Mesenchymal stem cell (in vitro differentiated cells and primary cell): Measurements from ENCODE around the gene NRAS.

ENCODE experiments used
- DNase-seq: peaks from one replicate; pipeline ENCODE4 v3.0.0-alpha.2; 2013
- H2AFZ ChIP-seq: one replicate; pipeline ENCODE4 v1.6.1; 2013; ENCODE audit warnings: low read depth, mild to moderate bottlenecking, control low read depth, inconsistent platforms, low read length, moderate library complexity
- H2AK5ac ChIP-seq: 2 replicates; pipeline ENCODE4 v1.6.1; 2013; ENCODE audit warnings: low read length, moderate library complexity, mild to moderate bottlenecking, inconsistent platforms; ENCODE audit not compliant: severe bottlenecking
- H2BK120ac ChIP-seq: one replicate; pipeline ENCODE4 v1.6.1; 2013; ENCODE audit warnings: low read depth, mild to moderate bottlenecking, inconsistent platforms, low read length, moderate library complexity
- H2BK12ac ChIP-seq, 2 experiments: one replicate each; pipeline ENCODE4 v1.6.1; 2013; ENCODE audit warnings: inconsistent platforms in 2 of 2, low read length in 2 of 2, mild to moderate bottlenecking in 2 of 2, moderate library complexity in 2 of 2, control low read depth in 1 of 2
- H2BK15ac ChIP-seq: one replicate; pipeline ENCODE4 v1.6.1; 2013; ENCODE audit warnings: mild to moderate bottlenecking, low read depth, inconsistent platforms; ENCODE audit not compliant: poor library complexity, severe bottlenecking
- H2BK5ac ChIP-seq: 2 replicates; pipeline ENCODE4 v1.6.1; 2013; ENCODE audit warnings: low read depth, mild to moderate bottlenecking, low read length, control low read depth, inconsistent platforms; ENCODE audit not compliant: poor library complexity, severe bottlenecking
- H3K14ac ChIP-seq, 2 experiments: one replicate each; pipeline ENCODE4 v1.6.1; 2013; ENCODE audit warnings: inconsistent platforms in 2 of 2, low read length in 2 of 2, control low read depth in 1 of 2, mild to moderate bottlenecking in 1 of 2, moderate library complexity in 1 of 2
- H3K18ac ChIP-seq, 2 experiments: one replicate each; pipeline ENCODE4 v1.6.1; 2013; ENCODE audit warnings: inconsistent platforms in 2 of 2, low read length in 2 of 2, control low read depth in 1 of 2, low read depth in 1 of 2, mild to moderate bottlenecking in 1 of 2
- H3K23ac ChIP-seq, 2 experiments: one replicate each; pipeline ENCODE4 v1.6.1; 2013; ENCODE audit warnings: inconsistent platforms in 2 of 2, low read length in 2 of 2, mild to moderate bottlenecking in 2 of 2, moderate library complexity in 2 of 2, control low read depth in 1 of 2
- H3K27ac ChIP-seq: 2 replicates; pipeline ENCODE4 v1.5.1; 2013; ENCODE audit warnings: mild to moderate bottlenecking, moderate library complexity, low read length, control low read depth, inconsistent platforms; ENCODE audit not compliant: poor library complexity, severe bottlenecking
- H3K27me3 ChIP-seq, 2 experiments: 2 replicates each; pipeline versions ENCODE4 v1.6.1 to v1.7.0; 2013; ENCODE audit warnings: low read length in 2 of 2, mild to moderate bottlenecking in 2 of 2, moderate library complexity in 2 of 2, control low read depth in 1 of 2, inconsistent platforms in 1 of 2; ENCODE audit not compliant: control insufficient read depth in 1 of 2, insufficient read depth in 1 of 2
- H3K36me3 ChIP-seq, 2 experiments: 2 replicates each; pipeline versions ENCODE4 v1.6.1 to v1.7.0; 2013; ENCODE audit warnings: low read length in 2 of 2, control low read depth in 1 of 2, inconsistent platforms in 1 of 2, low read depth in 1 of 2, mild to moderate bottlenecking in 1 of 2; ENCODE audit not compliant: insufficient read depth in 2 of 2, control insufficient read depth in 1 of 2
- H3K4ac ChIP-seq, 2 experiments: one replicate each; pipeline ENCODE4 v1.6.1; 2013; ENCODE audit warnings: inconsistent platforms in 2 of 2, low read length in 2 of 2, mild to moderate bottlenecking in 2 of 2, moderate library complexity in 2 of 2, control low read depth in 1 of 2, low read depth in 1 of 2
- H3K4me1 ChIP-seq: 2 replicates; pipeline ENCODE4 v1.6.1; 2013; ENCODE audit warnings: low read depth, low read length, control low read depth; ENCODE audit not compliant: control insufficient read depth, insufficient read depth
- H3K4me2 ChIP-seq: 2 replicates; pipeline ENCODE4 v1.6.1; 2013; ENCODE audit warnings: low read length, mild to moderate bottlenecking, inconsistent platforms; ENCODE audit not compliant: poor library complexity, severe bottlenecking
- H3K4me3 ChIP-seq, 2 experiments: 2 replicates each; pipeline versions ENCODE4 v1.5.1 to v1.7.0; 2013; ENCODE audit warnings: low read length in 2 of 2, mild to moderate bottlenecking in 2 of 2, control low read depth in 1 of 2, low read depth in 1 of 2; ENCODE audit not compliant: insufficient read depth in 1 of 2
- H3K79me1 ChIP-seq: replicated peaks from 2 replicates; pipeline ENCODE4 v1.6.1; 2013; ENCODE audit warnings: mild to moderate bottlenecking, control low read depth, low read length, inconsistent platforms; ENCODE audit not compliant: poor library complexity, severe bottlenecking
- H3K9ac ChIP-seq: 2 replicates; pipeline ENCODE4 v1.7.0; 2013; ENCODE audit warnings: mild to moderate bottlenecking, low read length, moderate library complexity
- H3K9me3 ChIP-seq: 2 replicates; pipeline ENCODE4 v1.7.0; 2013; ENCODE audit warnings: mild to moderate bottlenecking, low read length; ENCODE audit not compliant: control insufficient read depth
- H4K8ac ChIP-seq: one replicate; pipeline ENCODE4 v1.6.1; 2013; ENCODE audit warnings: inconsistent platforms, mild to moderate bottlenecking, low read length, moderate library complexity
- H4K91ac ChIP-seq: one replicate; pipeline ENCODE4 v1.6.1; 2013; ENCODE audit warnings: mild to moderate bottlenecking, low read length, inconsistent platforms
- WGBS: methylation state at CpG from one replicate; pipeline ENCODE4 v1.1.7; 2013; ENCODE audit warnings: mixed read lengths; 5-methylcytosine and 5-hydroxymethylcytosine counted together

Gene NRAS

DNA sequence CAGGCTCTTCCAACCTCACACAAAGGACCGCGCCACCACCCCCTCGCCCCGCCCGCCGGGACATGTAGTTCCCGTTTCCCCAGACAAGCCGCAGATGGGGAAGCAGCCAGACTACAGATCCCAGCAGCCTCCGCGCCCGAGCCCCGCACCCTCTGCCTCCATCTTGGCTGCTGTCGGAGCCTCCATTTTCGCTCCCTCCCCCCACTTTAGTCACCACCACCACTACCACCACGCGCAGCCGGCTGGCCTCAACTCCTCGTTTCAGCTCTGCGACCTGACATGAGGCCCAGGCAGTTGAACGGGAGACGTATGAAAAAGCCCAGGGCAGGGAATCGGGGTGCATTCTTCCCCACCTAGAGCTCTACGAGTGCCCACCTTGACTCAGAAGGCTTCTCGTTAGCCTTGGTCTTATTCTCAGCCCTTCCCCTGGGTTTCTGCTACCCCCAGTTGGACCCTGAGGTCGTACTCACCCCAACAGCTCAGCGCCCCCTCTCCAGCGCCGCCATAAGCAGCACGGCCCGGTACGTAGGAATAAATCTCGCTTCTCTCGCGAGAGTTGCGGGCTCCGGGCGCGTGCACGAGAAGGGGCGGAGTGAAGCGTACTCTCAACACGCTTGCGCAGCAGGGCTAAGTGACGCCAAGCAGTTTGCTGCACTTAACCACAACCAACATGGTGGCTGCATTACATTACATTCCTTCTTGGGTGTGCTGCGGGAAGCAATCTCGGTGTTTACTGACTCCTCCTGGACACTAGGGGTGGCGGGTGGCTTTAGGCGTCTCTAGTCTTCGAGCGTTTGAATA, 41.1 kb upstream of the NRAS start, which contains the start of gene CSDE1:
Gene CSDE1, minus strand, starts transcription at position 530 of the 801 bp plus-strand sequence. CDS start 18,094 bp downstream, outside the sequence.
- H4K91ac ChIP-seq, result peak within 1 kb of the TSS; percentile 89
- no peaks in the 10 kb centered on the region for H3K79me1 ChIP-seq
- DNase-seq, result peak; percentile 99
- peak within 1 kb of the TSS; percentile 59 for H2AFZ ChIP-seq
- H4K8ac ChIP-seq, result peak within 1 kb of the TSS; percentile 97
- peak within 1 kb of the TSS; percentile 98 for H3K9ac ChIP-seq
- no peaks in the 10 kb centered on the region for H3K27me3 ChIP-seq
- peak within 1 kb of the TSS; percentile 88 for H3K4me2 ChIP-seq
- no peaks in the 10 kb centered on the region for H3K9me3 ChIP-seq
- peak within 1 kb of the TSS; percentile 95 for H3K27ac ChIP-seq
- peaks cover 0 to 5% of the 10 kb centered on the region in 2 experiments for H3K36me3 ChIP-seq
- peaks cover 5% of the 10 kb centered on the region for H3K4me1 ChIP-seq
- peak within 1 kb of the TSS in 1 of 2 experiments; percentile 29 for H2BK12ac ChIP-seq
- H3K23ac ChIP-seq, result peak within 1 kb of the TSS in 1 of 2 experiments; percentile 14
- under 1% methylated on average over 50 of the region's 50 CpGs for WGBS
- peak within 1 kb of the TSS; percentile 84 to 92 for H3K4me3 ChIP-seq
- H2BK15ac ChIP-seq, result peak within 1 kb of the TSS; percentile 15
- H3K14ac ChIP-seq, result peak within 1 kb of the TSS in 1 of 2 experiments; percentile 98
- peak within 1 kb of the TSS; percentile 93 to 95 for H3K18ac ChIP-seq
- peak within 1 kb of the TSS; percentile 86 to 95 for H3K4ac ChIP-seq
- peak within 1 kb of the TSS; percentile 65 for H2BK120ac ChIP-seq
- H2BK5ac ChIP-seq, result peak within 1 kb of the TSS; percentile 46
- H2AK5ac ChIP-seq, result peak within 1 kb of the TSS; percentile 93

DNA sequence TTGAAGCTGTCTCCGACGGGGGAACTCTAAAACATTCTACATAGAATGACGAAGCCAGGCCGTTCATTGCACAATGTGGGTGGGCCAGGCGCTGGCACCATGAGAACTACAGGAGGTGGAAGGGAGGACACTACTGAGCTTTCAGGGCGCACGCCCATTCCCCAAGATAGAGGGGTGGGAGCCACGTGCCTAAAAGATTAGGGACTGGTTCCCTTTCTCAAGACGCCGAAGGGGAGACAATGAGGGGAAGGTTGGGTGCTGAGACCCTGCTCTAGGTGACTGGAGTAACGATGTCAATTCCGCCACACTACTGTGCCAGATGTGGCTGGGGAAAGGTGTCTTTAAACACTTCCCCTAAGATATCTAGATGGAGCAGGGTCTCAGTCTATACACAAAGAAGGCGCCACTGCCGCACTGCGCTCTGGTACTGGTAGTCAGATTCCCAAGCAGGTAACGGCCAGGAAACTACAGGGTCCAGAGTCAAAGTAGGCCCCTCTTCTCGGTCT, 40.4 kb upstream of the NRAS start:
- Histone ChIP-seq H3K23ac (peak overlapping the region in 1 of 2 experiments; percentile 14), H3K18ac (peak overlapping the region in 1 of 2 experiments; percentile 51), H3K9me3 (no peaks in the 10 kb centered on the region), H3K14ac (no peak overlapping the region), H3K9ac (peak overlapping the region; percentile 98), H2AFZ (no peak overlapping the region), H4K91ac (no peak overlapping the region), H2BK15ac (no peak overlapping the region), H3K79me1 (no peaks in the 10 kb centered on the region), H2AK5ac (peak overlapping the region; percentile 2), H3K4me2 (peak overlapping the region; percentile 88), H3K4me3 (peak overlapping the region; percentile 84 to 92), H3K4ac (peak overlapping the region in 1 of 2 experiments; percentile 42), H2BK5ac (no peak overlapping the region), H3K27ac (peak overlapping the region; percentile 47), H3K27me3 (no peaks in the 10 kb centered on the region), H2BK12ac (no peak overlapping the region), H3K36me3 (peaks cover 0 to 5% of the 10 kb centered on the region in 2 experiments), H3K4me1 (peaks cover 5% of the 10 kb centered on the region), H4K8ac (no peak overlapping the region), H2BK120ac (no peak overlapping the region)
- peak; percentile 82 for DNase-seq
- 0% methylated on average over 16 of the region's 17 CpGs for WGBS

DNA sequence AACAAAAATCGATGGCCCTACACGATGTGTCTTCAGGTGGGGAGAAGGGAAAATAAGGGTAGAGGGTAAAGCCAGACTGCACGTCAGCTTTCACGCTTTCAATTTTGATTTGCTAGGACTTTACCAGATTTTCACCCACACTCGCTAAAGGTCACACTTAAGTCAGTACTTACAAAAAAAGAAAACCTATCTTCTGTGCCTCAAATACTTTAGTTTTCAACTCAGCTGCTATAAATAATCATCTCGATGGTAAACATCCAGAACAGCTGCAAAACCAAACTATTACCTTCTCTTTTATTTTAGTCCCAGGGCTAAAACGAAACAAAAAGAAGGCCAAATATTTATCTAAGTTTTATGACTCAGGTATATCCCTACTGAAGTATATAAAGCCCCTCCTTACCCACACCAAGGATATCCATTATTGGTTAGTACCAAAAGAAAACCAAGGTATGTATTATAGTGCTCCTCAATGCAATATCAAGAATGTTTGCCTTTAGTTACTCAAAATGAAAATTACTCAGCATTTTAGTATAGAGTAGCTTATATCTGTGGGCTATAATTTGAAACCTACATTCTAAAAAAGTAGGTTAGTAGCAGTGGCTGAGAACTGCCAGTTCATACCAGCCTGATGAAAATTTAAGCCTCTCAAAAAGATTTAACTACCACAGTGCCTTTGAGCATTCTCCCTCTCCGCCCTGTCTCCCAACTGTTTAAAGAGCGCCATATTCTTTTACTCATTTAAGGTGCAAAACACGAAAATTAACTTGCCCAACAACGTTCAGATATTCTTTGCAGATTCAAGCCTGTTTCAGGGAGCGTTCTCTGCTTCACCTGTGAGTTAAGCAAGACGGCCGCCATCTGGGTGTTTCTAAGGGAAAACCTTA, 39.7 kb upstream of the NRAS start:
- Histone ChIP-seq H2BK15ac (no peak overlapping the region), H3K14ac (no peak overlapping the region), H2BK5ac (no peak overlapping the region), H4K8ac (no peak overlapping the region), H3K4me2 (peak overlapping the region; percentile 88), H3K18ac (no peak overlapping the region), H3K27me3 (no peaks in the 10 kb centered on the region), H3K4ac (peak overlapping the region in 1 of 2 experiments; percentile 19), H3K9me3 (no peaks in the 10 kb centered on the region), H3K4me3 (peak overlapping the region; percentile 84 to 92), H2AFZ (no peak overlapping the region), H4K91ac (no peak overlapping the region), H3K79me1 (no peaks in the 10 kb centered on the region), H3K36me3 (peaks cover 0 to 5% of the 10 kb centered on the region in 2 experiments), H3K4me1 (peaks cover 5% of the 10 kb centered on the region), H3K27ac (peak overlapping the region; percentile 5), H2BK120ac (no peak overlapping the region), H2BK12ac (no peak overlapping the region), H2AK5ac (no peak overlapping the region), H3K23ac (no peak overlapping the region), H3K9ac (peak overlapping the region; percentile 98)
- WGBS, result 44% methylated on average over 14 of the region's 14 CpGs
- DNase-seq, result peak; percentile 55
